Stimulated activated naive CD8-positive, alpha-beta T cell treated with anti-CD3 and anti-CD28 coated beads, Interleukin-15, Interleukin-2, amounts not matched to agents 100 U/mL and 50 U/mL, for 24 hours (primary cell): Measurements from ENCODE around the gene CELA2A.
"Not testable (repeated sequence)": the region's sequence is repeated elsewhere in the genome, so short reads cannot be mapped to it uniquely, and the experiment has no call there.

Experiments
- ATAC-seq: fragments of 150-1000 bp; cut with Tn5 transposase; one replicate; pipeline ENCODE4 v1.10.0; 2021
- DNase-seq: peaks from one replicate; pipeline ENCODE4 v3.0.0; 2021

Gene CELA2A

GRCh38 chr1:15469821-15470448 is 13.4 kb downstream of the CELA2A start:
- ATAC-seq: not testable (repeated sequence)

DNA sequence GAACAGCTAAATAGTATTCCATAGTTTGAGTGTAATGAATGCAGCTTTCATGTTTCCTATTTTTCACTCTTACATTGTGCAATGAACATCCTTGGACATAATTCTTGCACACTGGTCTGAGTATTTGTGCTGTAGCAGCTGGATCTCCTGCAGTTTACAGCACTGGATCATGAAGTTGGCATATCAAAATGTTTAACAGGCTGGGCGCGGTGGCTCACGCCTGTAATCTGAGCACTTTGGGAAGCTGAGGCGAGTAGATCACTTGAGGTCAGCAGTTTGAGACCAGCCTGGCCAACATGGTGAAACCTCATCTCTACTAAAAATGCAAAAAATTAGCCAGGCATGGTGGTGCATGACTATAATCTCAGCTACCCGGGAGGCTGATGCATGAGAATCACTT is 14.5 kb downstream of the CELA2A start:
- not testable (repeated sequence) for DNase-seq, ATAC-seq

More at GRCh38 chr1:15469821-15470448, 13.4 kb downstream of the CELA2A start:
- not testable (repeated sequence) for DNase-seq

GRCh38 chr1:15471723-15472122 is 15.2 kb downstream of the CELA2A start:
- not testable (repeated sequence) for DNase-seq, ATAC-seq

DNA sequence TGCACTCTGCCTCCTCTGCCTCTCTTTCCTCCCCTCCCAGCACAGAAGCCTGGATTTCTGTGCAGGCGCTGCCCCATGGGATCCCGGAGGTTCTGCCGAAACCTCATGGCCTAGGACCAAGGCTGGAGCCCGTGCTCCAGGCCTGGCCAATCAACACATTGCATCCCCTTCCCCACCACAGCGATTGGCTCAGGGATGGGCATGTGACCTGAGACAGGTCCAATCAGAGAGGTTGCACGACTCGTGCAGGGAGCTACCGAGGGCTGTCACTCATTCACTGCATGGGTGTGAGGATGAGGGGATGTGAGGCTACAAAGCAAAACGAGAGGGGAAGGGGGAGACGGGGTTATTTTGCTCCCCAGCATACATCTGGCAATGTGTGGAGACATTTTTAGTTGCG is 16.1 kb downstream of the CELA2A start:
- ATAC-seq: no peak
- DNase-seq: no peak

GRCh38 chr1:15475752-15476314 is 19.3 kb downstream of the CELA2A start, which contains the start of gene CELA2B:
Gene CELA2B (plus strand): TSS chr1:15476104. CDS start chr1:15476126, 22 bp downstream.
- DNase-seq: no peak
- no peak for ATAC-seq

GRCh38 chr1:15476927-15477326 is 20.4 kb downstream of the CELA2A start:
- ATAC-seq (no peak), DNase-seq (no peak)

DNA sequence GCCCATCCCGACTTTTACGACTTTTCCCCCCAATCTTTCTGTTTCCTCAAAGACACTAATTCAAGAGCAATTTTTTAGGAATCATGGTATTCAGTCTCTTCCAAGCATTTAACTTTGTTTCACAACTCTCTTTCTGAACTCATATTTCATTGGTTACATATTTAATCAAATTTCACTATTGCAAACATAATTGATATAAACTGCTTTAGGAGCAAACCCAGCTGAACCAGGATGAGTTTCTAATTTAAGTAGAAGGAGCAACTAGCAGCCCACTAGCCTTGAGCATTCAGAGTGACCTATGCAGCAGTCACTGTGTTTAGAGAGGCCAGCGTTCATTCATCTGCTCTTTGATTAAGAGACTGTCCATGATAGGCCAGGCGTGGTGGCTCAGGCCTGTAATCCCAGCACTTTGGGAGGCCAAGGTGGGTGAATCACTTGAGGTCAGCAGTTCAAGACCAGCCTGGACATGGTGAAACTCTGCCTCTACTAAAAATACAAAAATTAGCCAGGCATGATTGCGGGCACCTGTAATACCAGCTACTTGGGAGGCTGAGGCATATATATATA is 21.2 kb downstream of the CELA2A start:
- DNase-seq: no peak
- no peak for ATAC-seq

- ATAC-seq: no peak
- DNase-seq: no peak
Measured at GRCh38 chr1:15479654-15480347, 23.3 kb downstream of the CELA2A start.

GRCh38 chr1:15482455-15482854 is 25.9 kb downstream of the CELA2A start:
- ATAC-seq, DNase-seq: not testable (repeated sequence)

DNA sequence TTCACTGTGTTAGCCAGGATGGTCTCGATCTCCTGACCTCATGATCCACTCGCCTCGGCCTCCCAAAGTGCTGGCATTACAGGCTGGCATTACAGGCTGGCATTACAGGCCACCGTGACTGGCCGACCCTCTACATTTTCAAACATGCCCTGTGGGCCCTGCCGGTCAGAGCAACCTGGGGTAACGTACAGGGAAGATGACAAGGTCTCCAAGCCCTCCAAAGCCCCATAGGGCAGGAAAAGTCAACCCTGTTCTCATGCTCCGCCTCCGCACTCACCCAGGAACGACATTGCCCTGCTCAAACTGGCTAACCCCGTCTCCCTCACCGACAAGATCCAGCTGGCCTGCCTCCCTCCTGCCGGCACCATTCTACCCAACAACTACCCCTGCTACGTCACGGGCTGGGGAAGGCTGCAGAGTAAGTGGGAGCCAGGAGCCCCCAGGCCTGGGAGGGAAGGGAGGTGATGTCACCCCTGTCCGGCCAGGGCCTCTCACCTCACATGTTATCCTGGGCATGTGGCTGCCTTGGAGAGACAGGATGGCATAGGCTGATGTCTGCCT is 26.5 kb downstream of the CELA2A start:
- not testable (repeated sequence) for ATAC-seq, DNase-seq

DNA sequence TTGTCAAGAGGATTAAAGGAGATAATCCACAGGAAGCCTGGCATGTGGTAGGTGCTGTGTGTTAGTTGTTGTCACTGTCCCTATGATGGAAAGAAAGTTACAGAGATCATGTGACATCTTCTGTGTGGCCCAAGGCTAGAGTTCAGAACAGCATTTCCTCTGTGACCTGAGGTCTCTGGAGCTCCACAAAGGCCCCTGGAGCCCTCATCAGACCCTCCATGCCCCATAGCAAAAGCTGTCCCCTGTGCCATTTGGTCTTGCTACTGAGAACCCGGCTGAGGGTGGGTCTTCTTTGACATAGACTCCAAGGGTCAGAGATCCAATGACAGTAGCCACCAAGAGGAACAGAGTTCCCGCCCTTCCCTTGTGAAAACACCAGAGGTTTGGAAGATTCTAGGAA is 27.4 kb downstream of the CELA2A start:
- DNase-seq: no peak
- ATAC-seq: no peak

GRCh38 chr1:15484443-15484842 is 27.9 kb downstream of the CELA2A start:
- DNase-seq, ATAC-seq: not testable (repeated sequence)

DNA sequence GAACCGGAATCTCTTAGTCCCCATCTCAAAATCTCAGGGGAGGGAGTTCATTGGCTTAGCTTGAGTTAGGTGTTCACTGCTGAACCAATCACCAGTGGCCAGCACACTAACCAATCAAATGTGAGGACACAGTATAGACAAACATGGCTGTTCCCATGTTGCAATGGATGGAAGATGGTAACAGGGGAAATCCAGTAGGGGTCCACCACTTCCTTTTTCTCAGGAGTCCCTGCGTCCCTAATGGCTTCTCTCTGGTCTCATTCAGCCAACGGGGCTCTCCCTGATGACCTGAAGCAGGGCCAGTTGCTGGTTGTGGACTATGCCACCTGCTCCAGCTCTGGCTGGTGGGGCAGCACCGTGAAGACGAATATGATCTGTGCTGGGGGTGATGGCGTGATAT is 29.1 kb downstream of the CELA2A start:
- DNase-seq (no peak), ATAC-seq (no peak)

GRCh38 chr1:15486844-15487610 is 30.5 kb downstream of the CELA2A start:
- ATAC-seq, DNase-seq: not testable (repeated sequence)

- no peak for DNase-seq
- ATAC-seq: no peak
Measured at GRCh38 chr1:15488371-15488770, 31.8 kb downstream of the CELA2A start.

DNA sequence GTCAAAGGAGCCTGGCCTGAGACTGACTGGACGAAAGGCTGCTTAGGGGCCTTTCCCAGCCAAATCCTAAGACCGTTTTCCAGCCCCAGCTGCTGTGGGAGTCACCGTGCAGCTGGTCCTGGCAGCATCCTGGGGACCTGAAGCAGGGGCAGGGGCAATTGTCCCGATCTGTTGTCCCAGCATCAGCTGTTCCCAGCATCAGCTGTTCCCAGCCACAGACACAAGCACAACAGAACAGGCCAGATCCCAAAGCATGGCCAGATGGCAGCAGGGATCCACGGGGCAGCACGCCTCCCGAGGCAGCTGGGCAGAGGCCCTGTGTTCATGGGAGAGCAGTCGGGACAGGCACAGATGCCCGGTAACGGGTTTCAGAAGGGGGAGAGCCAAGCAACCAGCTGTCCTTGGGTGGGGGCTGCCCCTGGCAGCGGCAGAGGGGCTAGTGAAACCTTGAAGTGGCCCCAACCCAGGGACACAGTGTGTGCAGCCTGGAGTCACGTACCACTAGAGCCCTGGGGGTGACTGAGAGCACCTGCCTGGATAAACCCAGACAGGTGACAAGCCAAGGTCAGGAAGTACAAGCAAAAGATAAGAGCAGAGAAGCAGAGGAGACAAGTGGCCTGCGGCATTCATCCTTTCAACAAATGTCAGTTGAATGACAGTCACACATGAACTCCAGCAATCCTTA is 32.7 kb downstream of the CELA2A start:
- ATAC-seq: no peak
- no peak for DNase-seq

GRCh38 chr1:15491010-15491409 is 34.5 kb downstream of the CELA2A start:
- DNase-seq, ATAC-seq: not testable (repeated sequence)

- DNase-seq (no peak), ATAC-seq (no peak)
Measured at GRCh38 chr1:15492596-15492995, 36.1 kb downstream of the CELA2A start.

GRCh38 chr1:15493869-15494390 is 37.4 kb downstream of the CELA2A start:
- no peak for DNase-seq
- no peak for ATAC-seq

- DNase-seq: no peak
- no peak for ATAC-seq
Measured at GRCh38 chr1:15500184-15501178, 43.9 kb downstream of the CELA2A start.
